NOMO-1 treated with DMSO at 0.1 percent for 48 hours (cell line): ENCODE measurements around the gene KRTAP4-3.
"Not testable (repeated sequence)": the region's sequence is repeated elsewhere in the genome, so short reads cannot be mapped to it uniquely, and the experiment has no call there.

Experiments used
- DNase-seq: peaks from one replicate; lab custom pipeline; 2025; ENCODE audit not compliant: unreplicated experiment; lab: John Stamatoyannopoulos, UW

The KRTAP4-3 gene

GRCh38 chr17:41153856-41154255, 14.2 kb downstream of the KRTAP4-3 start:
- DNase-seq = no peak

DNA sequence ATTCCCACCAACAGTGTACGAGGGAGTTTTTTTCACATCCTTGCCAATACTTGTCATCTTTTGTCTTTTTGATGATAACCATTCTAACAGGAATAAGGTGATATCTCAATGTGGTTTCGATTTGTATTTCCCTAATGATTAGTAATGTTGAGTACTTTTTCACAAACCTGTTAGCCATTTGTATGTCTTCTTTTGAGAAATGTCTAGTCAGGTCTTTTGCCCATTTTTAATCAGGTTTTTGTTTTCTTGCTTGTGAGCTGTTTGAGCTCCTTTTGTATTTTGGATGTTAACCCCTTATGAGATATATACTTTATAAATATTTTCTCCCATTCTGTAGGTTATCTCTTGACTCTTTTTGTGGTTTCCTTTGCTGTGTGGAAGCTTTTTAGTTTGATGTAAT, 16.5 kb downstream of the KRTAP4-3 start:
- DNase-seq = no peak

- DNase-seq = no peak
These were observed 18.0 kb downstream of the KRTAP4-3 start for GRCh38 chr17:41150026-41150425.

DNA sequence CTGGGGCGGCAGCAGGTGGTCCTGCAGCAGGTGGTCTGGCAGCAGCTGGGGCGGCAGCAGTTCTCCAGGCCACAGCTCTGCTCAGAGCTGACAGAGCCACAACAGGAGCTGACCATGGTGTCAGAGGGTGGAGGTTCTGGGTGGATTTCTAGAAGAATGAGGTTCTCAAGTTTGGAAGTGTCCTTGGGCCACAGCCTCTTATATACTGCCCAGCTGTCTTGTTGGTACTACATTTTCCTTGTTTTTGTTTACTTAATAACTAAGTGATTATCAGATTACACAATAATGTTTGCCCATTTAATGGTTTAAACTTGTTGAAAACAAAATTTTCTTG, 18.4 kb downstream of the KRTAP4-3 start, which contains the start of gene KRTAP4-5:
TSS of gene KRTAP4-5 (minus strand) at position 174 of the 334 bp plus-strand sequence. CDS start at position 116, 58 bp downstream.
- DNase-seq = no peak

- not testable (repeated sequence) for DNase-seq
These were observed 18.9 kb downstream of the KRTAP4-3 start for GRCh38 chr17:41148971-41149651.

DNA sequence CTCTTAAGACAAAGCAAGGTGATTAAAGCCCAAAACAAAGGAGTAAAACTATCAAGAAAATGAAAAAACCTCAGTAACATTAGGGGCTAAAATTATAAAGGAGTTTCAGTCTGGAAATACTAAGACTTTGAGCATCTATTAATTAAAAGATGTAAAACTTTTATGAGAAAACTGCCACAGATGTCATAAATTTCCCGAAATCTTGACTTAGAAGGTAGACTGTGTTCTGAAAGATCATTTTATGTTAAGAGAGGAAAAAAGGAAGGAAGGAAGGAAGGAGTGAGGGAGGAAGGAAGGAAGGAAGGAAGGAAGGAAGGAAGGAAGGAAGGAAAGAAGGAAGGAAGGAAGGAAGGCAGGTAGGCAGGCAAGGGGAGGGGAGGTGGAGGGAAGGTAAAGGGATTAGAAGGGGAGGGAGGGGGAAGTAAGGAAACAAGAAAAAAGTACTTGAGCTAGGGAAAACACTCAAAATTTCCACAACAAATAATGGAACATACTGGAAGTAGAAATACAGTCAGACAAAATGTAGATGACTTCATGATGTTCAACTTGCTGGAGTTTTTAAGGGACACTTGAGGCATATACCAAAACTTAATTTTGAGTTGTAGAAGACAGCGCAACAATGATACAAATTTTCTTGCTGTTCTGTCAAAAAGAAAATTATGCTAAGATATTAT, 20.4 kb downstream of the KRTAP4-3 start:
- DNase-seq = no peak

DNA sequence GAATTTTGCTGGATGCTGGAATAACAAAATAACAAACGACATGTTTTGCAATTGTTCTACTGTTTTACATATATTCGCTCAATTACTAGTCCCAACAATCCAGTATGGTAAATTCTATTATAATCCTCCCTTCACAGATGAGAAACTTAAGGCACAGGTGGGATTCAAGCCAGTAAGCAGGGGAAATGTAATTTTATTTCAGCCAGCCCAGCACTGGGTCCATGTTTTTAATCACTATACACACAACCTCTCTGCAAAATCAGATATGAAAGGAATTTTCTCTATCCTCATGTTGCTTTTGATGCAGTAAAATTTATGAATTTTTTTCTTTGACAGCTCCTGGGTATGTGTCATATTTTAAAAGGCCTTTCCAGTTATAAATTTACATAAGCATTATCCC, 22.8 kb downstream of the KRTAP4-3 start:
- no peak for DNase-seq

GRCh38 chr17:41144846-41145245, 23.2 kb downstream of the KRTAP4-3 start:
- DNase-seq = no peak

DNA sequence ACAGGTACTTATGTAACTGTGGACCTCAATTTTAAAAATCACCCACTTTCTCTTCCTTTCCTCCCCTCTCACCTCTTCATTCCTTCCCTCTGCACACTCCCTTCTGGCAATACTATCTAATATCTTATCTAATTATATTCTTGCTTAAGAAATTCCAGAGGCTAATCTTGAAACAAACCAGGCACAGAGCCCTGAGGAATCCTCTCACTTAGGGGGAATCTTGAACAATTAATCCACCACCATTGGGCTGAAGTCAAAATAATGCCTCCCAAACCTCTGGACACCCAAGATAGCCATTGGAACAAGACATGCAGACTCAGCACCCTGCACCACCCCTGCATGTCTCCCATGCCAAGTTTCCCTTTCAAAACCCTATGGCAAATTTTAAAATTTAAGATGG, 26.7 kb downstream of the KRTAP4-3 start:
- no peak for DNase-seq

GRCh38 chr17:41140360-41141131, 27.5 kb downstream of the KRTAP4-3 start, which contains the start of gene KRTAP4-6:
TSS of gene KRTAP4-6 (minus strand) at chr17:41140544. CDS start at chr17:41140487, 57 bp downstream.
- no peak for DNase-seq

DNA sequence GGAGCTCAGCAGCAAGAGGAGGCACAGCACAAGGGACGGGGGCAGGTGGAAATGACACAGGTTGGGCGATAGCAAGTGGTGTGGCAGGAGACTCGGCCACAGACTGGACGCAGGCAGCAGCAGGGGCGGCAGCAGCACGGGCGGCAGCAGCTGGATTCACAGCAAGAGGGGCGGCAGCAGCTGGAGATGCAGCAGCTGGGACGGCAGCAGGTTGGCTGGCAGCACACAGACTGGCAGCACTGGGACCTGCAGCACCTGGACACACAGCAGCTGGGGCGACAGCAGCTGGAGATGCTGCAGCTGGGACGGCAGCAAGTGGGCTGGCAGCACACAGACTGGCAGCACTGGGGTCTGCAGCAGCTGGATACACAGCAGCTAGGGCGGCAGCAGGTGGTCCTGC, 28.2 kb downstream of the KRTAP4-3 start:
- DNase-seq = not testable (repeated sequence)

DNA sequence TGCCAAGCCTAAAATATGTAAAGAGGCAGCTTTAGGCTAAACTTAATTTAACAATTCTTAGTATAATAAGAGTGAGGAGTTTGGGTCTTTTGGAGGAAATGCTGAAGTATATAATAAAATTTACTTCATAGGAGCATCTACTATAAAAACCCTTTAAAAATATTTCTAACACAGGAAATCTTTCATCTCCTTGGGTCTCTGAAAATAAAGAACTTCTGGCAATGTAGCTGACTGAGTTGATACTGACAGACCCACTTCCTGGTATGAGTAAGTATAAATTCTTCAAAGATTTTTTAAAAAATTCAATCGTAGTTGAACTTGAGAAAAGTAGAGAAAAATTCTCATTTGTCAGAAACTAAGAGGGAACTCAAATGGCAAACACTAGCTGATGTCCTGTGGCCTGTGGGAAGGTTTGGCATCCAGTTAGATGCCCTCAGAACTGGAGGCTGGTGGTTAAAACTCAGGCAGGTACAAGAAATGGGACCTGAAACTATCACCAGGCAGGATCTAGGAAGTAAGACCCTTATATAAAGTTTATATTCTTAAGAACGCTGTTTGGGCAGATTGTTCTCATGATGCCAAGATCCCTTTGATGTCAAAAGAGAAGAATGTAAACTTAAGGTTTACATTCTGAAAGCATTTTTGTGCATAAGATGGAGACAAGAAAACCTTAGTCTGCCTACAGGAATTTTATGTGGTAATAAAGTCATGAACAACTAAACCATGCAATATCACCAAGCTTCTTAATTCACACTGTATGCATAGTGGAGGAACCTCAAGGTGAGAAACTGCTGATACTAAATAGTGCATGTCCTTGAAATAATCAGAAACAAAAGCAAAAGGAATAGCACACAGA, 33.9 kb downstream of the KRTAP4-3 start:
- DNase-seq = no peak

DNA sequence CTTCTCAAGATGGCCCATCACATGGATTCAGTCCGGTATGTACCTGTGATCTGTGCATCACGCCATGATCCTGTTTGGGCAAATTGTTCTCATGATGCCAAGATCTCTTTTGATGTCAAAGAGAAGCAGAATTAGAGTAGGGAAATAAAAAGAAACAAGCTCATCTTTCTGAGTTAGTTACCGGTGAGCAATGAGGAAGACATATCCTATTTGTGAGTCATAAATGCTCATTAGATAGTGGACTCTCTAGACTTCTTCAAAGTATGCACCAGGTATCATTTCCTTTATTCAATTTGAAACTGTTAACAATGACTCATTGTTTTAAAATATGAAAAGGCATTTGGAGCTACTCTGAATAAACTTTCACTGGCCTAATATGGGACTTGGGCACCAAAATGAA, 36.0 kb downstream of the KRTAP4-3 start:
- DNase-seq = peak; percentile 35

GRCh38 chr17:41127371-41127770, 40.6 kb downstream of the KRTAP4-3 start:
- DNase-seq = no peak

DNA sequence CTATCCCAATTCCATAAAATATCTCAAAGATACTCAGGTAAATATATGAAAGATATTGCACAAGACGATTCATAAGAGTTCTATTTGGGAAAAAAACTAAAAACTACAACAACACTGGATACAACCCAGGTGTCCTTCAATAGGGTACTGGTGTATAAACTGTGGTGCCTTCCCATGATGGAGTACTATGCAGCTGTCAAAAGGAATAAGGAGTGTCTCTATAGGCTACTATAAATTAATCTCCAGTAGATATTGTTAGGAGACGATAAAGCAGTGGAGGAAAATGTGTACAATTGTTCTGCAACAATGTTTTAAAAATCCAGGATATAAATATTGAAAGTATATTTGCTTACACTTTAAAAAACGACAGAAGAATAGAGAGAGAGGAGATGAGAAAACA, 41.6 kb downstream of the KRTAP4-3 start:
- DNase-seq = no peak

GRCh38 chr17:41125064-41125463, 43.0 kb downstream of the KRTAP4-3 start:
- DNase-seq = no peak

DNA sequence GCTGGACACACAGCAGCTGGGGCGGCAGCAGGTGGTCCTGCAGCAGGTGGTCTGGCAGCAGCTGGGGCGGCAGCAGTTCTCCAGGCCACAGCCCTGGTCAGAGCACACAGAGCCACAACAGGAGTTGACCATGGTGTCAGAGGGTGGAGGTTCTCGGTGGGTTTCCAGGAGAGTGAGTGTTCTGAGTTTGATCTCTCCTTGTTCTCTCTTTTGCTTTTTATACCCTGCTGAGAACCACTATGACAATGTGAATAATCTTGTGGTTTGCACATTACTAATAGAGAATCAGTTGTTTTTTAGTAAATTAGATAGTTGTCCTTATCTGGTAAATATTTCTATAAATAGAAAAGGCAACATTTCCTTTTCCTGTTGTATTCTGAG, 44.0 kb downstream of the KRTAP4-3 start, which contains the start of gene KRTAP4-12:
TSS of gene KRTAP4-12 (minus strand) at position 192 of the 381 bp plus-strand sequence. CDS start at position 132, 60 bp downstream.
- DNase-seq = not testable (repeated sequence)

GRCh38 chr17:41123292-41123990, 44.6 kb downstream of the KRTAP4-3 start:
- not testable (repeated sequence) for DNase-seq

DNA sequence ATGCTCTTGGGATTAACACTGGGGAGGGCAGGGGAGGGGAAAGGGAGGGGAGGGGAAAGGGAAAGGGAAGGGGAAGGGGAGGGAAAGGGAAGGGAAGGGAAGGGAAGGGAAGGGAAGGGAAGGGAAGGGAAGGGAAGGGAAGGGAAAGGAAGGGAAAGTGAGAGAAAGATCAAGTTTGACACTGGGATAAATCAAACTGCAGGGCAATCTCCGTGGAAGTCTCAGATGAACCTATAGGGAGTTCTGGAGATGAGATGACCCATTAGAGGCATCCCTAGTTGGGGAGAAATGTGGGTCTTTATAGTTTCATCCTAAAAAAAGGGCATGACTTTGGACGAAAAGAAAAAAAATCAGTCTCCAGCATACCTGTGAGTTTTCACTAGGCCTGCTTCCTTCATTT, 46.3 kb downstream of the KRTAP4-3 start:
- no peak for DNase-seq
